MM.1S (cell line): Measurements from ENCODE around the gene PSMC3IP.

Experiments used
- DNase-seq: peaks from one replicate; pipeline ENCODE4 v3.0.0-alpha.2; 2015
- H2AFZ ChIP-seq: fragments of 300-600 bp; sonication (generic); 2 replicates; pipeline ENCODE4 v1.6.0; 2016; ENCODE audit warnings: antibody characterized with exemption, low read length
- H3F3A ChIP-seq: fragments of 300-600 bp; sonication (generic); 2 replicates; pipeline ENCODE4 v1.6.1; 2016; ENCODE audit warnings: mild to moderate bottlenecking, antibody characterized with exemption, low read length, moderate library complexity, mixed read lengths; ENCODE audit not compliant: insufficient read depth
- H3K27ac ChIP-seq: fragments of 300-600 bp; sonication (generic); 2 replicates; pipeline ENCODE4 v1.5.1; 2016; ENCODE audit warnings: mild to moderate bottlenecking, low read length
- H3K27me3 ChIP-seq: fragments of 300-600 bp; sonication (generic); replicated peaks from 2 replicates; pipeline ENCODE4 v1.6.0; 2016; ENCODE audit warnings: low read length; ENCODE audit not compliant: insufficient read depth
- H3K36me3 ChIP-seq: fragments of 300-600 bp; sonication (generic); replicated peaks from 2 replicates; pipeline ENCODE4 v1.6.1; 2016; ENCODE audit warnings: mild to moderate bottlenecking, low read length, mixed read lengths; ENCODE audit not compliant: insufficient read depth
- H3K4me1 ChIP-seq: fragments of 300-600 bp; sonication (generic); 2 replicates; pipeline ENCODE4 v1.6.1; 2016; ENCODE audit warnings: low read length, mixed read lengths
- H3K4me2 ChIP-seq: fragments of 300-600 bp; sonication (generic); 2 replicates; pipeline ENCODE4 v1.6.0; 2016; ENCODE audit warnings: low read depth, low read length
- H3K4me3 ChIP-seq: fragments of 300-600 bp; sonication (generic); 2 replicates; pipeline ENCODE4 v1.5.1; 2016; ENCODE audit warnings: low read length, mixed read lengths
- H3K79me2 ChIP-seq: fragments of 300-600 bp; sonication (generic); 2 replicates; pipeline ENCODE4 v1.6.1; 2016; ENCODE audit warnings: mixed run types, low read length, mixed read lengths
- H3K9ac ChIP-seq: fragments of 300-600 bp; sonication (generic); 2 replicates; pipeline ENCODE4 v1.6.1; 2016; ENCODE audit warnings: low read length, mixed read lengths
- H3K9me2 ChIP-seq: fragments of 300-600 bp; sonication (generic); replicated peaks from 2 replicates; pipeline ENCODE4 v1.6.1; 2016; ENCODE audit warnings: mild to moderate bottlenecking, low read length, mixed read lengths; ENCODE audit not compliant: insufficient read depth
- H3K9me3 ChIP-seq: fragments of 300-600 bp; sonication (generic); replicated peaks from 2 replicates; pipeline ENCODE4 v1.6.1; 2016; ENCODE audit warnings: mild to moderate bottlenecking, low read length, mixed read lengths; ENCODE audit not compliant: insufficient read depth
- H4K20me1 ChIP-seq: fragments of 300-600 bp; sonication (generic); 2 replicates; pipeline ENCODE4 v1.6.1; 2016; ENCODE audit warnings: mild to moderate bottlenecking, low read length, moderate library complexity, mixed read lengths; ENCODE audit not compliant: insufficient read depth
- CTCF ChIP-seq: fragments of 300-600 bp; sonication (generic); IDR thresholded peaks from 2 replicates; pipeline ENCODE4 v1.5.1; 2016; ENCODE audit warnings: antibody characterized with exemption, low read length, mixed read lengths
- EZH2 ChIP-seq: fragments of 300-600 bp; sonication (generic); optimal IDR thresholded peaks from 2 replicates; pipeline ENCODE3; 2017; ENCODE audit warnings: low read depth, mild to moderate bottlenecking, antibody characterized with exemption, low read length, mixed read lengths
- EZH2phosphoT487 ChIP-seq: fragments of 300-600 bp; sonication (generic); IDR thresholded peaks from 2 replicates; pipeline ENCODE4 v1.6.1; 2018; ENCODE audit warnings: antibody characterized with exemption, low read length

The PSMC3IP gene

GRCh38 chr17:42618442-42619150 is 41.1 kb upstream of the PSMC3IP start:
- peak overlapping the region; percentile 71 for H3K9ac ChIP-seq
- TF ChIP-seq CTCF (peak; percentile 58), EZH2phosphoT487 (no peak)
- no peaks in the 10 kb centered on the region for H3K27me3 ChIP-seq
- H4K20me1 ChIP-seq = no peaks in the 10 kb centered on the region
- no peaks in the 10 kb centered on the region for H3K9me3 ChIP-seq
- no peaks in the 10 kb centered on the region for H3K9me2 ChIP-seq
- peak; percentile 97 for DNase-seq
- peaks cover 32% of the 10 kb centered on the region for H3F3A ChIP-seq
- H3K36me3 ChIP-seq = peaks cover 4% of the 10 kb centered on the region; the same call in 1 of the 2 replicates
- peak overlapping the region; percentile 97 for H3K27ac ChIP-seq
- H3K79me2 ChIP-seq = peaks cover 18% of the 10 kb centered on the region; the same call in 1 of the 2 replicates
- peaks cover 27% of the 10 kb centered on the region for H3K4me1 ChIP-seq
- peak overlapping the region; percentile 43 for H3K4me3 ChIP-seq
- H3K4me2 ChIP-seq = peak overlapping the region; percentile 93
- H2AFZ ChIP-seq = peak overlapping the region; percentile 5

- peak overlapping the region; percentile 97 for H3K27ac ChIP-seq
- H2AFZ ChIP-seq = no peak overlapping the region
- peaks cover 27% of the 10 kb centered on the region for H3K4me1 ChIP-seq
- H3F3A ChIP-seq = peaks cover 32% of the 10 kb centered on the region
- H3K4me2 ChIP-seq = peak overlapping the region; percentile 93
- TF ChIP-seq EZH2 = no peak
- TF ChIP-seq EZH2phosphoT487 = no peak
- no peak for TF ChIP-seq CTCF
- H3K27me3 ChIP-seq = no peaks in the 10 kb centered on the region
- H3K9me3 ChIP-seq = no peaks in the 10 kb centered on the region
- H3K79me2 ChIP-seq = peaks cover 23% of the 10 kb centered on the region
- peaks cover 4% of the 10 kb centered on the region; the same call in 1 of the 2 replicates for H3K36me3 ChIP-seq
- DNase-seq = peak; percentile 88
- peak overlapping the region; percentile 43 for H3K4me3 ChIP-seq
- H4K20me1 ChIP-seq = no peaks in the 10 kb centered on the region
- H3K9ac ChIP-seq = peak overlapping the region; percentile 71
- no peaks in the 10 kb centered on the region for H3K9me2 ChIP-seq
These were observed 40.5 kb upstream of the PSMC3IP start for GRCh38 chr17:42617956-42618431.

- H3K36me3 ChIP-seq = peaks cover 4% of the 10 kb centered on the region; the same call in 1 of the 2 replicates
- no peaks in the 10 kb centered on the region for H3K9me2 ChIP-seq
- H3K27ac ChIP-seq = no peak overlapping the region
- H3K4me3 ChIP-seq = no peak overlapping the region
- H3K4me1 ChIP-seq = peaks cover 14% of the 10 kb centered on the region
- H3K9ac ChIP-seq = no peak overlapping the region
- peaks cover 57% of the 10 kb centered on the region for H3K79me2 ChIP-seq
- H3F3A ChIP-seq = peaks cover 28% of the 10 kb centered on the region
- TF ChIP-seq CTCF = no peak
- TF ChIP-seq EZH2 = no peak
- no peak for TF ChIP-seq EZH2phosphoT487
- H3K27me3 ChIP-seq = no peaks in the 10 kb centered on the region
- no peaks in the 10 kb centered on the region for H3K9me3 ChIP-seq
- DNase-seq = no peak
- no peak overlapping the region for H2AFZ ChIP-seq
- no peaks in the 10 kb centered on the region for H4K20me1 ChIP-seq
- no peak overlapping the region for H3K4me2 ChIP-seq
These were observed 36.3 kb upstream of the PSMC3IP start for GRCh38 chr17:42613699-42614295.
